Cardiac fibroblast (primary cell): ENCODE data around the gene ZMYM2.
A peak's percentile ranks its signal among the peaks of the same experiment; 100 is the strongest.
"Not testable (repeated sequence)": the region's sequence is repeated elsewhere in the genome, so short reads cannot be mapped to it uniquely, and the experiment has no call there.

ENCODE experiments used
- DNase-seq, 2 donors: peaks; one replicate each; pipeline versions ENCODE4 v3.0.0 to v3.0.0-alpha.2; 2010; ENCODE audit warnings: low read depth in 2 of 2
- H3K4me3 ChIP-seq, 2 donors: replicated peaks in 1 of 2; 1 replicate in 1 of 2; 2 replicates in 1 of 2; pipeline ENCODE4 v1.5.1; 2011; ENCODE audit warnings: low read depth in 2 of 2, low read length in 2 of 2, mild to moderate bottlenecking in 2 of 2, moderate library complexity in 1 of 2
- TF ChIP-seq, protein P1 (sequence below): IDR thresholded peaks from one replicate; pipeline ENCODE4 v1.5.1; 2011; ENCODE audit warnings: low read depth, mild to moderate bottlenecking, low read length, inconsistent platforms

ZMYM2 gene

DNA sequence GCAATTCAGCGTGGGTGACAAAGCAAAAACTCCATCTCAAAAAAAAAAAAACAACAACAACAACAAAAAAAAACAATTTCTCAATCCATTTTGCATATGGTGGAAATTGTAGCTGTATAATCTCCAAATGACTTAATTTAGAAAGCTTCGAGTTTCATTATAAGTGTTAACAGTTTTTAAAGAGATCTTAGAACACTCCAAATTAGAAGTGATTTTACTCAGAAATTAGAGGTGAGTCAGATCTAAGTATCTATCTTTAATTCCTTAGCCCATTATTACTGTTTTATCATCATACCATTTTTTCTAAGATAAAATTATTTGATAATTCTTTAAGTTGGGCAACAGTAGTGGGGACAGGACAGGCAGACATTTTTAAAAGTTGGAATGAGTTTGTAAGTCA, 60.5 kb downstream of the ZMYM2 start:
- TF ChIP-seq, protein P1, sequence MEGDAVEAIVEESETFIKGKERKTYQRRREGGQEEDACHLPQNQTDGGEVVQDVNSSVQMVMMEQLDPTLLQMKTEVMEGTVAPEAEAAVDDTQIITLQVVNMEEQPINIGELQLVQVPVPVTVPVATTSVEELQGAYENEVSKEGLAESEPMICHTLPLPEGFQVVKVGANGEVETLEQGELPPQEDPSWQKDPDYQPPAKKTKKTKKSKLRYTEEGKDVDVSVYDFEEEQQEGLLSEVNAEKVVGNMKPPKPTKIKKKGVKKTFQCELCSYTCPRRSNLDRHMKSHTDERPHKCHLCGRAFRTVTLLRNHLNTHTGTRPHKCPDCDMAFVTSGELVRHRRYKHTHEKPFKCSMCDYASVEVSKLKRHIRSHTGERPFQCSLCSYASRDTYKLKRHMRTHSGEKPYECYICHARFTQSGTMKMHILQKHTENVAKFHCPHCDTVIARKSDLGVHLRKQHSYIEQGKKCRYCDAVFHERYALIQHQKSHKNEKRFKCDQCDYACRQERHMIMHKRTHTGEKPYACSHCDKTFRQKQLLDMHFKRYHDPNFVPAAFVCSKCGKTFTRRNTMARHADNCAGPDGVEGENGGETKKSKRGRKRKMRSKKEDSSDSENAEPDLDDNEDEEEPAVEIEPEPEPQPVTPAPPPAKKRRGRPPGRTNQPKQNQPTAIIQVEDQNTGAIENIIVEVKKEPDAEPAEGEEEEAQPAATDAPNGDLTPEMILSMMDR: no peak
- no peak overlapping the region for H3K4me3 ChIP-seq
- DNase-seq: no peak

DNA sequence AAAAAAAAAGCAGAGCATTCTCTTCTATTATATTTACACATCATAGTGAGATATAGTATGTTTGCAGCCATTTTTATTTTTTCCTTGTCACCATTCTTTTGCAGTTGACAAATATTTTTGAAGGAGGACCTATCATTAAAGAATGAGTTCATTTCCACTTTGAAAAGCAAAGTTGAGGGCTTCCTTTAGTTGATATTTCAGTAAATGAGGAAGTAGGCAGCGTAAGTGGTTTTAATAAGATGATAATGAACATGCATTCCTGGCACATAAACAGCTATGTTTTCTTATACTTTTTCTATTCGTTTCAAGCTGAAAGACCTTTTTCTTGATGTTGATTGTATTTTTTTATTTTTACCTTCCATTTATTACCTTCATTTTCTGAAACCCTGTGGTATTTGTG, 66.2 kb downstream of the ZMYM2 start:
- TF ChIP-seq, protein P1: no peak
- H3K4me3 ChIP-seq: no peak overlapping the region
- DNase-seq: no peak

DNA sequence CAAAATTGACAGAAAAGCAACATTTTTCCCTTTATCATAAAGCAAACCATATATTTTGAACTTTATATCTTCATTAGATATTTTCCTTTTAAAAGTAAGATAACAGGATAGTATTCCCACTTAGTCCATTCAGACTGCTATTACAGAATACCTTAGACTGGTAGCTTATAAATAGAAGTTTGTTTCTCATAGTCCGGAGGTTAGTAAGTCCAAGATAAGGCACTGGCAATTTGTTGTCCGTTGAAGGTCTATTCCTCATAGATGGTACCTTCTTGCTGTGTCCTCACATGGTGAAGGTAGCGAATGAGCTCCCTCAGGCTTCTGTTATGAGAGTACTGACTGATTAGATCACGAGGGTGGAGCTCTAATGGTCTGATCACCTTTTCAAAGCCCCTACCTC, 70.4 kb downstream of the ZMYM2 start:
- no peak for DNase-seq
- no peak overlapping the region for H3K4me3 ChIP-seq
- TF ChIP-seq, protein P1: no peak

DNA sequence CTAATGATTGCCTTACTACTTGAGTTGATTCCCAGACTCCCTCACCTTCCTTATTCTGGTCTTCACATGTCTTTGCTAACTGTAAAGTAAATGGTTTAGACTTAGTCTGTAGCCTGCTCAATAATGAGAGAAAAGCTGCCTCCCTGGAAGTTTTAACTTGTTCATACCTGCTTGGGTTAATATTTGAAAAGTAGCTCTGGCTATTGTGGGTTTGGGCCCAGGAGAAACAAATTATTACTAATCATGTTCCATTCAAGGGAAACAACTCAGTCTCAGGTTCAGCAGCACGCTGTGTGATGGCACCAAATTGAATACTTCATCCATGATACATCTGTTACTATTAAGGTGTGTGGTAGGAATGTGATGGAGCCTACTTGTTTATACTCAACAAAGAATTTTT, 75.0 kb downstream of the ZMYM2 start:
- TF ChIP-seq, protein P1: no peak
- no peak for DNase-seq

DNA sequence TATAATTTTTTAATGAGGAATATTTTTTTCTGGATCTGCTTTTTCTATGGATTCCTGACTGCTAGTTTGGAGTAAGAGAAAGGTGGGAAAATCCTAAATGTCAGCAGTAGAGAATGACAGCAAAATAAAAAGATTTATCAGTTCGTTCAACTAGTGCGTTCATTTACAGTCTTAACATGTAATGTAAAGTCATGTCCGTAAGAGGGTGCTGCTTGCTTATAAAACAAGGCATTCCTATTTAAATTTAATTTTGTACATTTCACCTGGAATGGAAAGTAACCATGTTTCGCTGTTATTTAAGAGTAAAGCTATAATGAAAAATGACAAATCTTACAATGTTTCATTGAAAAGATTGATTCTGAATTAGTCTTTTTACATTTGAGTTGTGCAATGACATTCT, 76.6 kb downstream of the ZMYM2 start:
- TF ChIP-seq, protein P1: peak; percentile 17
- H3K4me3 ChIP-seq: no peak overlapping the region
- peak; percentile 19 to 35 for DNase-seq

More for the DNA sequence above, 75.0 kb downstream of the ZMYM2 start:
- no peak overlapping the region for H3K4me3 ChIP-seq

DNA sequence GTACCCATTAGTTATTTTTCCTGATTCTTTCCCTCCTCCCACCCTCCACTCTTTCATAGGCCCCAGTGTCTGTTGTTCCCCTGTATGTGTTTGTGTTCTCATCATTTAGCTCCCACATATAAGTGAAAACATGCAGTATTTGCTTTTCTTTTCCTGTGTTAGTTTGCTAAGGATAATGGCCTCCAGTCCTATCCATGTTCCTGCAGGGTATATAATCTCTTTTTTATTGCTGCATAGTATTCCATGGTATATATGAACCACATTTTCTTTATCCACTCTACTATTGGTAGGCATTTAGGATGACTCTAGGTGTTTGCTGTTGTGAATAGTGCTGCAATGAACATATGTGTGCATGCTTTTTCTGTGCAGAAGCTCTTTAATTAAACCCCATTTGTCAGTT, 79.4 kb downstream of the ZMYM2 start:
- TF ChIP-seq, protein P1: no peak
- no peak overlapping the region for H3K4me3 ChIP-seq
- DNase-seq: no peak

DNA sequence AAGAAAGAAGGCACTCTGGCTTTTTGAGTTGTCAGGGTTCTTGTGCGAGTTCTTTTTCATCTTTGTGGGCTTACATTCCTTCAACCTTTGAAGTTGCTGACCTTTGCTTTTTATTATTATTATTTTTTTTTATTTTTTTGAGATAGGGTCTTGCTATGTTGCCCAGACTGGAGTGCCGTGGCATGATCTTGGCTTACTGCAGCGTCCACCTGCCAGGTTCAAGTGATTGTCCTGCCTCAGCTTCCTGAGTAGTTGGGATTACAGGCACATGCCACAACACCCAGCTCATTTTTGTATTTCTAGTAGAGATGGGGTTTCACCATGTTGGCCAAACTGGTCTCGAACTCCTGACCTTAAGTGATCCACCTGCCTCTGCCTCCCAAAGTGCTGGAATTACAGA, 84.1 kb downstream of the ZMYM2 start:
- not testable (repeated sequence) for H3K4me3 ChIP-seq, DNase-seq
